NT2/D1 (cell line): ENCODE results near the gene NAAA.

Source experiments
- DNase-seq: peaks from one replicate; pipeline ENCODE4 v3.0.0-alpha.2; 2011; ENCODE audit warnings: low read depth, low spot score
- H3K27me3 ChIP-seq: 2 replicates; pipeline ENCODE4 v1.6.0; 2011; ENCODE audit warnings: mild to moderate bottlenecking; ENCODE audit not compliant: insufficient read length, insufficient read depth
- H3K36me3 ChIP-seq: 2 replicates; pipeline ENCODE4 v1.6.1; 2011; ENCODE audit warnings: mild to moderate bottlenecking, low read length, mixed read lengths; ENCODE audit not compliant: insufficient read depth, insufficient read length
- H3K4me1 ChIP-seq: 2 replicates; pipeline ENCODE4 v1.5.1; 2011; ENCODE audit not compliant: insufficient read depth, insufficient read length
- H3K4me3 ChIP-seq: 2 replicates; pipeline ENCODE4 v1.5.1; 2011; ENCODE audit warnings: low read depth; ENCODE audit not compliant: insufficient read length
- H3K9ac ChIP-seq: 2 replicates; pipeline ENCODE4 v1.6.0; 2011; ENCODE audit warnings: low read depth; ENCODE audit not compliant: insufficient read length
- H3K9me3 ChIP-seq: 2 replicates; pipeline ENCODE4 v1.5.1; 2011; ENCODE audit warnings: mild to moderate bottlenecking, low read length; ENCODE audit not compliant: insufficient read depth
- SUZ12 ChIP-seq: IDR thresholded peaks from 2 replicates; pipeline ENCODE4 v1.6.1; 2011; ENCODE audit not compliant: insufficient read length, insufficient read depth; ENCODE audit errors: extremely low read depth
- YY1 ChIP-seq: IDR thresholded peaks from 2 replicates; pipeline ENCODE4 v1.6.1; 2011; ENCODE audit not compliant: insufficient read length, insufficient read depth
- ZNF274 ChIP-seq: IDR thresholded peaks from 2 replicates; pipeline ENCODE4 v1.6.1; 2011; ENCODE audit warnings: mild to moderate bottlenecking, low read depth, low read length

The NAAA gene

DNA sequence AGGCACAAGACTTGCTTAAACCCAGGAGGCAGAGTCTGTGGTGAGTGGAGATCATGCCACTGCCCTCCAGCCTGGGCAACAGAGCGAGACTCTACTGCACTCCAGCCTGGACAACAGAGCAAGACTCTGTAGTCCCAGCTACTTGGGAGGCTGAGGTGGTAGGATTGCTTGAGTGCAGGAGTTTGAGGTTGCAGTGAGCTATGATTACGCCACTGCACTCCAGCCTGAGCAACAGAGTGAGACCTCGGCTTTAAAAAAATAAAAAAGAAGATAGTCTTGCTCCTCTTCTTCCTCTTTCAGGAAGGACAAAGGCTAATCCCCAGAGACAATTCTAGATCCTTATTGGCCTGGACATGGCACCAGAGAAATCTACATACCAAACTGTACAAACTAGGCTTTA lies 32.8 kb downstream of the NAAA start:
- Histone ChIP-seq H3K36me3 (no peaks in the 10 kb centered on the region), H3K9ac (no peak overlapping the region), H3K4me1 (peaks cover 3% of the 10 kb centered on the region), H3K27me3 (no peaks in the 10 kb centered on the region), H3K4me3 (no peak overlapping the region), H3K9me3 (peaks cover 10% of the 10 kb centered on the region)
- no peak for TF ChIP-seq YY1
- no peak for DNase-seq

DNA sequence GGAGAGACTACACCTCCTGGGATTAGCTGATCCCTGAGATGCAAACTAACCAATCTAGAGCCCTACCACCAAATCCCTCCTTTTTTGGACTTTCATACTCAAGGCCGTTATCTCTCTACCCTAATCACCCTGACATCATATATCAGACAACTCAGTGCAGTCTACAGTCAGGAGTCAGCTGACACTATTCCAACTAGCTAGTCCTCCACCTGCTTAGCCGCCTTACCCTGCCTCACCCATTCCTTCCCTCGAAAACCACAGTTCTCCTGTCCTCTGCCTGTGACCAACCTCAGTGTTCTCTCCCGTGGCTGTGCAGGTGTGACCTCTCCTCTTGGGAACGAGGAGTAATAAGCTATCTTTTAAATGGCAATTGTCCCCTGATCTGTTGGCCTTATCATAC lies 36.7 kb downstream of the NAAA start:
- H3K4me1 ChIP-seq, result peaks cover 3% of the 10 kb centered on the region
- no peak overlapping the region for H3K4me3 ChIP-seq
- H3K9ac ChIP-seq, result no peak overlapping the region
- H3K27me3 ChIP-seq, result no peaks in the 10 kb centered on the region
- no peak for DNase-seq
- H3K9me3 ChIP-seq, result no peaks in the 10 kb centered on the region
- TF ChIP-seq SUZ12 (no peak), YY1 (no peak), ZNF274 (no peak)
- H3K36me3 ChIP-seq, result no peaks in the 10 kb centered on the region

DNA sequence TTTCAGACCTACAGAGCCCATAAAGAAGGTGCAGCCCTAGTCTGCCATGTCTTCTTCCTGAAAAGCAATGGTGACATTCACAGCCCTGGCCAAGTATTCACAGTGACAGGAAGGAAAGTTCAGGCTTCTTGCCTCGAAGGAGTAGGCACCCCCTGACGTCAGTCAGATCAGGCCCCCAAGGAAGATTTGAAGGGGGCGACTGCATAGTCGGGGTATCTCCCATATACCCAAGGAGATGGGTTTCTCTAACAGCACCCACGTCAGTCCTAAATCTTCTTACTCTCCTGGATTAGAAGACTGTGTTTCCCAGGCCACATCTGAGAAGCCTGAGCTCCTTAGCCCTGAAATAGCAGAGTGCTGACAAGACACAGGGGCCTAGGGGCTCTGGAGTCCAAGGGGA lies 38.5 kb downstream of the NAAA start, which contains the start of gene PPEF2:
Gene PPEF2, minus strand, starts transcription at position 101 of the 400 bp plus-strand sequence. CDS start 6,127 bp downstream, outside the sequence.
- TF ChIP-seq ZNF274 (no peak), SUZ12 (no peak), YY1 (no peak)
- H3K36me3 ChIP-seq, result no peaks in the 10 kb centered on the region
- H3K4me3 ChIP-seq, result no peak within 1 kb of the TSS
- H3K4me1 ChIP-seq, result peaks cover 3% of the 10 kb centered on the region
- no peak within 1 kb of the TSS for H3K9ac ChIP-seq
- H3K9me3 ChIP-seq, result no peaks in the 10 kb centered on the region
- H3K27me3 ChIP-seq, result no peaks in the 10 kb centered on the region
- no peak for DNase-seq

DNA sequence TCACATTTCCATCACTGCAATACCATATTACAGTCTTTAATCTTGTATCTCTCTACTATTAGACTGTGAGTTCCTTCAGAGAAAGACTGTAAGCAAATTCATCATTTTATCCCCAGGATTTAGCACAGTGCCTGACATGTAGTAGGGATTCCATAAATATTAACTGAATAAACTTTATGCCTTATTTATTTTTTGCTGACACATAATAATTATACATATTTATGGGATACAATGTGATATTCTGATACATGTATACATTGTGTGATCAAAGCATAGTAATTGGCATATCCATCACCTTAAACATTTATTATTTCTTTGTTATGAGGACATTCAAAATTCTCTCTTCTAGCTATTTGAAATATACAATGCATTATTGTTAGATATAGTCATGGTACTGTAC lies 42.3 kb downstream of the NAAA start:
- TF ChIP-seq YY1, result no peak
- TF ChIP-seq ZNF274, result no peak
- TF ChIP-seq SUZ12, result no peak
- DNase-seq, result no peak
- Histone ChIP-seq H3K36me3 (no peaks in the 10 kb centered on the region), H3K9ac (no peak overlapping the region), H3K4me1 (no peaks in the 10 kb centered on the region), H3K27me3 (no peaks in the 10 kb centered on the region), H3K4me3 (no peak overlapping the region), H3K9me3 (no peaks in the 10 kb centered on the region)

DNA sequence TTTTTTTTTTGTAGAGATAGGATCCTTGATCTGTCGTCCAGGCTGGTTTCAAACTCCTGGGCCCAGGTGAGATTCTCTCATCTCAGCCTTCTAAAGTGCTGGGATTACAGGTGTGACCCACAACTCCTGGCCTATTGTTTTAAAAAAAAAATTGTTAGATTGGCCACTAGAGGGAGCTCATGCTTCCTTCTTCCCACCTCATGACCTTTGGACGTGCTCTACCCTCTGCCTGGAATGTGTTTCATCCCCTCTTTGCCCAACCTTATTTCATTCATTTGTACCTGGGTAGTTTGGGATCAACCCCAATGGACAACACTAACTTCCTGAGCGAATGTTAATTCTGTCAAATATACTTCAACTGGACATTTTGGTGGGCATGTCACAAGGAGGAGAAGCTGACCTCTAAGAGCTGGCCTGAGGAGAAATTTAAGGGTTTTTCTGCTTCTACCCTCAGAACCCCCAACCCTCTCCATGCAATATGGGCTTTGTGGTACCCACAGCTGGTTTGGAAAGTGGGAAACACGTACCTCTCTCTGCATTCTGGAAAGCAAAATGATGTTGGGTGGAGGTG lies 45.0 kb downstream of the NAAA start:
- Histone ChIP-seq H3K9ac (no peak overlapping the region), H3K4me1 (no peaks in the 10 kb centered on the region), H3K9me3 (no peaks in the 10 kb centered on the region), H3K27me3 (no peaks in the 10 kb centered on the region), H3K4me3 (no peak overlapping the region), H3K36me3 (no peaks in the 10 kb centered on the region)
- TF ChIP-seq SUZ12 (no peak), ZNF274 (no peak), YY1 (no peak)
- peak; percentile 30 for DNase-seq

DNA sequence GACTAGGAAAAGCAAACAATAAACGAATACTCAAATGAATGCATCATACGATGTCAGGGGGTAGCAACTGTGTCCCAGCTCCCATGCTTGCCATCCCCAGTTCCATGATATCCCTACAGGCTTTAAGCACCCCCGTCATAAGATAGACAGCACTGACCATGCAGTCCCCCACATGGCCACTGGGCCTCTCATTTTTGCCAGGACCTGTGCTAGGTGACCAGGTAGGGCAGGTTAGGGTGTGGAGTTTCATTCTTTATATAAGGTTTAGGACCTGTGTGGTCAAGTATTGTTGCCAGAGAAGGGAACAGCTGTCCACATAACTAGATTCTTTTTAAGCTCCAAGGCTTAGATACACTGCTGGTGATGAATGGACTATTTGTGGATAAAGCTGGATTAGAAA lies 48.3 kb downstream of the NAAA start:
- H3K4me3 ChIP-seq, result no peak overlapping the region
- no peaks in the 10 kb centered on the region for H3K9me3 ChIP-seq
- no peak for DNase-seq
- no peak overlapping the region for H3K9ac ChIP-seq
- no peak for TF ChIP-seq SUZ12
- no peak for TF ChIP-seq ZNF274
- TF ChIP-seq YY1, result no peak
- no peaks in the 10 kb centered on the region for H3K36me3 ChIP-seq
- no peaks in the 10 kb centered on the region for H3K4me1 ChIP-seq
- H3K27me3 ChIP-seq, result no peaks in the 10 kb centered on the region

DNA sequence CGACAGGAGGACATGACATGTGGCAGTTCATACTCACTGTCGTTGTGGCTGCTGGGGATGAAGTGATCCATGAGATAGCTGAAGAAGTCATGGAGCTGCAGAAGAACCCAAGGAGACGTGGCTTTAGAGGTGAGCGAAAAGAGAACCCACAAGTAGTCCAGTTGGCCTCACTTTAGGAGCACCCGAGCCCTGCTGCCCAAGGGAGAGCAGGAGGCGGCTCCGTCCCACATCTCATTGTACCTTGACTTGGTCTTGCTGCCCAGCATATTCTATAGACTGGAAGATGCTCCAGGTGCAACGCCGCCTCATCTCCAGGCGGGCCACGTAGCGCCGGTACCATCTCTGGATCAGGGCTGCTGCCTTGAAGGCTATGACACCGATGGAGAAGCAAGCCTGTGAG lies 49.2 kb downstream of the NAAA start:
- TF ChIP-seq YY1 (no peak), ZNF274 (no peak), SUZ12 (no peak)
- no peak overlapping the region for H3K4me3 ChIP-seq
- no peaks in the 10 kb centered on the region for H3K4me1 ChIP-seq
- no peaks in the 10 kb centered on the region for H3K36me3 ChIP-seq
- no peak overlapping the region for H3K9ac ChIP-seq
- no peaks in the 10 kb centered on the region for H3K9me3 ChIP-seq
- no peaks in the 10 kb centered on the region for H3K27me3 ChIP-seq
- no peak for DNase-seq
